SJSA1 (cell line): ENCODE data around the gene CRKL. TPM values are rescaled to one million over a fixed set of nuclear protein-coding genes. Genes with fewer than 3 reads are reported as not detected.
"Not testable (repeated sequence)": the region's sequence is repeated elsewhere in the genome, so short reads cannot be mapped to it uniquely, and the experiment has no call there.

Experiments used
- DNase-seq, 2 experiments: peaks; one replicate each; pipeline ENCODE4 v3.0.0-alpha.2; 2015 to 2020; ENCODE audit warnings: low spot score in 2 of 2, low read depth in 1 of 2
- H3K27ac ChIP-seq: fragments of 250-450 bp; sonication (Bioruptor Pico); 2 replicates; pipeline ENCODE4 v1.5.1; 2020; ENCODE audit warnings: mild to moderate bottlenecking, moderate library complexity
- H3K27me3 ChIP-seq: fragments of 250-450 bp; sonication (Bioruptor Pico); replicated peaks from 2 replicates; pipeline ENCODE4 v1.5.1; 2020; ENCODE audit warnings: mild to moderate bottlenecking, moderate library complexity
- H3K36me3 ChIP-seq: fragments of 250-450 bp; sonication (Bioruptor Pico); 2 replicates; pipeline ENCODE4 v1.5.1; 2020; ENCODE audit warnings: mild to moderate bottlenecking
- H3K4me1 ChIP-seq: fragments of 250-450 bp; sonication (Bioruptor Pico); replicated peaks from 2 replicates; pipeline ENCODE4 v1.6.1; 2021; ENCODE audit warnings: mild to moderate bottlenecking
- H3K4me3 ChIP-seq: fragments of 250-450 bp; sonication (Bioruptor Pico); 2 replicates; pipeline ENCODE4 v1.5.1; 2020; ENCODE audit warnings: mild to moderate bottlenecking
- H3K9me3 ChIP-seq: fragments of 250-450 bp; sonication (Bioruptor Pico); replicated peaks from 2 replicates; pipeline ENCODE4 v1.5.1; 2020; ENCODE audit warnings: mild to moderate bottlenecking
- total RNA-seq: library from RNA; depleted of rRNA; stranded (reverse); fragments of >200 nt; shearing (Covaris generic); gene quantifications from 2 replicates; pipeline ENCODE4 v1.2.3, GENCODE V29; 2014

CRKL gene
- total RNA-seq, 1 experiment from 2014 or later = 53.9 TPM

GRCh38 chr22:20887375-20887774 is 29.8 kb upstream of the CRKL start:
- H3K36me3 ChIP-seq = peaks cover 57% of the 10 kb centered on the region
- H3K27me3 ChIP-seq = no peaks in the 10 kb centered on the region
- no peak overlapping the region for H3K27ac ChIP-seq
- H3K9me3 ChIP-seq = no peaks in the 10 kb centered on the region
- no peaks in the 10 kb centered on the region for H3K4me1 ChIP-seq
- DNase-seq = no peak
- H3K4me3 ChIP-seq = no peak overlapping the region

GRCh38 chr22:20889025-20889704 is 28.0 kb upstream of the CRKL start:
- H3K9me3 ChIP-seq = no peaks in the 10 kb centered on the region
- no peak overlapping the region for H3K27ac ChIP-seq
- no peak for DNase-seq
- no peaks in the 10 kb centered on the region for H3K4me1 ChIP-seq
- H3K27me3 ChIP-seq = no peaks in the 10 kb centered on the region
- peaks cover 45% of the 10 kb centered on the region for H3K36me3 ChIP-seq
- H3K4me3 ChIP-seq = no peak overlapping the region

GRCh38 chr22:20889904-20890540 is 27.2 kb upstream of the CRKL start:
- no peak for DNase-seq
- Histone ChIP-seq H3K36me3 (peaks cover 37% of the 10 kb centered on the region), H3K4me1 (no peaks in the 10 kb centered on the region), H3K4me3 (no peak overlapping the region), H3K9me3 (no peaks in the 10 kb centered on the region), H3K27me3 (no peaks in the 10 kb centered on the region), H3K27ac (no peak overlapping the region)

GRCh38 chr22:20890975-20891374 is 26.2 kb upstream of the CRKL start:
- no peak for DNase-seq
- Histone ChIP-seq H3K4me1 (no peaks in the 10 kb centered on the region), H3K4me3 (no peak overlapping the region)

GRCh38 chr22:20897737-20898136 is 19.5 kb upstream of the CRKL start:
- not testable (repeated sequence) for H3K9me3 ChIP-seq, H3K27ac ChIP-seq, H3K4me1 ChIP-seq, H3K36me3 ChIP-seq, H3K4me3 ChIP-seq, H3K27me3 ChIP-seq, DNase-seq

More at GRCh38 chr22:20890975-20891374, 26.2 kb upstream of the CRKL start:
- Histone ChIP-seq H3K9me3 (no peaks in the 10 kb centered on the region), H3K36me3 (peaks cover 29% of the 10 kb centered on the region), H3K27ac (no peak overlapping the region), H3K27me3 (no peaks in the 10 kb centered on the region)

GRCh38 chr22:20899827-20900423 is 17.3 kb upstream of the CRKL start:
- Histone ChIP-seq H3K9me3 (no peaks in the 10 kb centered on the region), H3K4me3 (no peak overlapping the region), H3K27me3 (no peaks in the 10 kb centered on the region; the same call in 1 of the 2 replicates), H3K36me3 (no peaks in the 10 kb centered on the region), H3K4me1 (no peaks in the 10 kb centered on the region), H3K27ac (no peak overlapping the region)
- DNase-seq = no peak

- H3K9me3 ChIP-seq, H3K27me3 ChIP-seq: not testable (repeated sequence)
Observed at GRCh38 chr22:20901093-20902033, 15.8 kb upstream of the CRKL start.

GRCh38 chr22:20903093-20903492 is 14.1 kb upstream of the CRKL start:
- Histone ChIP-seq H3K4me3 (no peak overlapping the region), H3K4me1 (no peaks in the 10 kb centered on the region)
- no peak for DNase-seq

More at GRCh38 chr22:20901093-20902033, 15.8 kb upstream of the CRKL start:
- DNase-seq, H3K27ac ChIP-seq, H3K36me3 ChIP-seq, H3K4me1 ChIP-seq, H3K4me3 ChIP-seq: not testable (repeated sequence)

GRCh38 chr22:20904008-20904979 is 12.9 kb upstream of the CRKL start:
- Histone ChIP-seq H3K4me1 (no peaks in the 10 kb centered on the region), H3K27me3 (no peaks in the 10 kb centered on the region; the same call in 1 of the 2 replicates), H3K27ac (no peak overlapping the region), H3K36me3 (no peaks in the 10 kb centered on the region), H3K4me3 (no peak overlapping the region), H3K9me3 (no peaks in the 10 kb centered on the region)
- DNase-seq = no peak

More at GRCh38 chr22:20903093-20903492, 14.1 kb upstream of the CRKL start:
- Histone ChIP-seq H3K27me3 (no peaks in the 10 kb centered on the region; the same call in 1 of the 2 replicates), H3K27ac (no peak overlapping the region), H3K36me3 (no peaks in the 10 kb centered on the region), H3K9me3 (no peaks in the 10 kb centered on the region)

- no peak for DNase-seq
- no peaks in the 10 kb centered on the region for H3K9me3 ChIP-seq
- no peaks in the 10 kb centered on the region; the same call in 1 of the 2 replicates for H3K27me3 ChIP-seq
- H3K4me1 ChIP-seq = no peaks in the 10 kb centered on the region
- no peaks in the 10 kb centered on the region for H3K36me3 ChIP-seq
- H3K27ac ChIP-seq = no peak overlapping the region
- no peak overlapping the region for H3K4me3 ChIP-seq
Observed at GRCh38 chr22:20904980-20905355, 12.2 kb upstream of the CRKL start.

GRCh38 chr22:20905415-20906386 is 11.5 kb upstream of the CRKL start:
- no peak overlapping the region for H3K4me3 ChIP-seq
- H3K27me3 ChIP-seq = no peaks in the 10 kb centered on the region; the same call in 1 of the 2 replicates
- no peaks in the 10 kb centered on the region for H3K36me3 ChIP-seq
- no peak for DNase-seq
- no peaks in the 10 kb centered on the region for H3K4me1 ChIP-seq
- no peaks in the 10 kb centered on the region for H3K9me3 ChIP-seq
- no peak overlapping the region for H3K27ac ChIP-seq

GRCh38 chr22:20906387-20906767 is 10.8 kb upstream of the CRKL start:
- Histone ChIP-seq H3K4me1 (no peaks in the 10 kb centered on the region), H3K4me3 (no peak overlapping the region), H3K9me3 (no peaks in the 10 kb centered on the region), H3K27me3 (no peaks in the 10 kb centered on the region; the same call in 1 of the 2 replicates), H3K27ac (no peak overlapping the region), H3K36me3 (no peaks in the 10 kb centered on the region)
- DNase-seq = no peak
